Measurements from ENCODE around the gene CDH22.

CDH22 gene

DNA sequence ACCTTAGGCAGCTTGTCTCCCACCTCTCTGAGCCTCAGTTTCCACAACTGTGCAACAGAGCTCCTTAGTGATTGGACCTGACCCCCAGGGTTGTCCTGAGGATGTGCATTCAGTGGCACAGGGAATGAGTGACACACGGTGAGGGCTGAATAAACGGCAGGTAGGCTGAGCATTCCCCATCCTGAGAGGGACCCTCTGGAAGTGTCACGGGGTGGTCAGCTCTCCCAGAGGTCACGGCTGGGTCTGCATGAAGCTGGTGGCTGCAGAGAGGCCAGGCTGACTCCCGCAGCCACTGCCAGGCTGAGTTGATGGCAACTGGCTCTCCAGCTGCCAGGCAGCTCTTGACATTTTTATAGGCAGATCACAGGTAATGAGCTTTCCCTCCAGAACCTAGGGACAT is 147.6 kb downstream of the CDH22 start:
- no peak for DNase-seq

DNA sequence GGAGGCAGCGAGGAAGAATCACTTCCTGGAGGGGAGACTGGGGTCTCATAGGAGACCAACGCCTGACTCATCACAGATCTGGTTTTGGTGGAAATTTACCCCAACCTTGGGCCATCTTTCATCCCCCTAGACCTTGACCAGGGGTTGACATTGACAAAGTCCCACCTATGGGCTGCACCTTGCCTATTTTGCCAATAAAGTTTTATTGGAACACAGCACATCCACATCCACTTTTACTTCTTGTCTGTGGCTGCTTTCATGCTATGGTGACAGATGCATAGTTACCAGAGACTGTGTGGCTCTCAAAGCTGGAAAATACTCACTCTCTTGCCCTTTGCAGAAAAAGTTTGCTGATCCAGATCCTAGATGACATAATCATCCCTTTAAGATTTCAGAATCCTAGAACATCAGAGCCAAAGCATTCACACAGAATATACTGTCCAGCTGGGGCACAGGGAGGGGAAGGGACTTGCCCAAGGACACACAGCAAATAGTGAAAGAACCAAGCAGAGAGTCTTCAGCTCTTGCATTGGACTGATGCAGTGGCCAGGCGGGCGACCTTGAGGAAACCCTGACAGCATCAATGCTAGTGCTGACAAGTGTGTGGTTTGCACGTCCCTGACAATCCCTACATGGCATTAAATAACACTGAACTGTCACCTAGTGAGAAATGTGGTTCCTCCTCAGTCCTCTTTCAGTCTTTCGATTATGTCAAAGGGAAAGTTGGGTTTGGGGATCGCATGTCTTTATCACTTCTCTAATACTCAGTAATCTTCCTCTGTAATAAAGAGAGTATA is 149.0 kb downstream of the CDH22 start:
- DNase-seq = no peak

DNA sequence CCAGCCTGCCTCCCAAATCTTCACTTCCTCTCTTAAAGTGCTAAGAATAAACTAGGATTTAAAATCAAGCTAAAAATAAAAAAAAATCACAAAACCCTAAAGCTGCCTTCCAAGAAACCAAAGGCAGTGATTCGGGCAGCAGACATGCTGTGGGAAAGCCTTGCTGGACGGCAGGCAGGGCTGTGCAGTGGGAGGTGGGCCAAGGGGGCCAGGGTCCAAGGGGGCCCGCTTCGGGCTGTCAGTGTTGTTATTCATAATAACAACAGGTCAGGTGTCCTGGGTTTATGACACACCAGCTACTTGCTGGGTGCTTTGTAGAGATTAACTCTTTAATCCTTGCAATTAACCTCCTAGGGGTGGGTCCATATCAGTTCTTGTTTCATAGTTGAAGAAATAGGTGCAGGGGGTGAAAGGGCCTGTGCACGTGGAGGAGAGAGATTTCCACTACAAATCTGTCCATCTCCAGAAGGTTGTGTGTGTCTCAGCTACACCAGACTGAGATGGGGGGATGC is 149.8 kb downstream of the CDH22 start:
- DNase-seq = no peak

DNA sequence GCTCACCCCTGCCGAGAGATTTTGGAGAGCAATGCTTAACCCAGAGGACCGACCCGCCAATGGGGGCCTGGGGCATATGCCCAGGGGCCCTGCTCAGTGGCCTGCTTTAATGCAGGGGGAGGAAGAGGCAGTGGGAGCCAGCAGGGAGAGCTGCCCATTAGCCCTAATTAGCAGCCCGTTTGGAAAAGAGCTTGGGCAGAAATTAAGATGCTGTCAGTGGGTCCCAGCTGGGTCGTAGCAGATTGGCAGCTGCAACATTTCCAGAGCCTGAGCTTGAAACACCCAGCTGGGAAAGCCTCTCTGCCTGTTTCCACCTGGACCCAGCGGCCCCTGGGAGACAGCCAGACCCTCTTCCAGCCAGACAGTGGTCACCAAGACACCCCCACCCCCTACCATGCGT is 150.7 kb downstream of the CDH22 start:
- DNase-seq = no peak

DNA sequence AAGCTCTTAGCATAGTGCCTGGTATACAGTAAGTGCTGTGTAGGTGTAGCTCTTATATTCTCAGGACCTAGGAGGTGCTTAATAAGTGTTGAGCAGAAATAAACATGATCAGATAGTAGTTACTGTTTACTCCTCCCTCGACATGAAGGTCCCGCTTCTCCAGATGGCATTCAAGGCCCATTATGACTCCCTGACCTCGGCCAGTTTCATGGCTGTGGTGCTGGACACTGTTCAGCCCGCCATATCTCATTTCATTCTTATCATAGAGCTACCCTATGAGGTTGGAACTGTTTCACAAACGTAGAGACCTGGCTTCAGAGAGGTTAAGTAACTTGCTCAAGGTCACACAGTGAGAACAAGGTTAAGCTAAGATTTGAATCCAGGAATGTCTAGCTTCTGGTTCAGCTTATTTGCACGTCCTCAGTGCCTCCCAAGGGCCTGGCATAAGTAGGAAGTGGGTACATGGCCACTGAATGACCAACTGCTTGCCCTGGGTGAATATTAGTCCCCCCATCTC is 151.2 kb downstream of the CDH22 start:
- no peak for DNase-seq

DNA sequence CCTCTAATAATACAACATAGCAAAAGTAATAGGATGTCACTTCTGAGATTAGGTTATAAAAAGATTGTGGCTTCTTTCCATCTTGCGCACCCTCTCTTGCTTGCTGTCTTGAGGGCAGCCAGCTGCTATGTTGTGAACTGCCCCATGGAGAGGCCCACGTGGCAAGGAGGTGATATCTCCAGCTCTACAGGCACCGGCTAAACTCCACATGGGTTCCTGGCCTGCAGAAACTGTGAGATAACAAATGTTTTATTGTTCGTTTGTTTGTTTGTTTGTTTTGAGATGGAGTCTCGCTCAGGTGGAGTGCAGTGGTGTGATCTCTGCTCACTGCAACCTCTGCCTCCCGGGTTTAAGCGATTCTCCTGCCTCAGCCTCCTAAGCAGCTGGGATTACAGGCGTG is 152.2 kb downstream of the CDH22 start:
- no peak for DNase-seq

DNA sequence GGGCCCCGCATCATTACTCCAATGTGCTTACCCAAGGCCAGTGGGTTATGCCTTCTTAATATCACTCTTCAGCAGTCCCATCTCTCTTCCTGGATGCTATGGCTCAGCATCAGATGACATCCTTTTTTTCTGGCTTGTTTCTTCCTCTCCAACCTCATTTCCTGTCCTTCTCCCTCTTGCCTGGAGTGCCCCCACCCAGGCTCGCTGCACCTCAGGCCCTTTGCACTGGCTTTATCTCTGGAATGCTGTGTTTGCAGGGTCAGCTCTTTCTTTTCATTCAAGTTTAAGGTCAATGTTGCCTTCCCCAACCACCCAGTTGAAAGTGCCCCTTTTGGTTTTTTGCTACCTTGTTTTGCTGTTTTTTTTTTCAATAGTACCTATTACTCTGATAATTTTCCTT is 153.5 kb downstream of the CDH22 start:
- no peak for DNase-seq

DNA sequence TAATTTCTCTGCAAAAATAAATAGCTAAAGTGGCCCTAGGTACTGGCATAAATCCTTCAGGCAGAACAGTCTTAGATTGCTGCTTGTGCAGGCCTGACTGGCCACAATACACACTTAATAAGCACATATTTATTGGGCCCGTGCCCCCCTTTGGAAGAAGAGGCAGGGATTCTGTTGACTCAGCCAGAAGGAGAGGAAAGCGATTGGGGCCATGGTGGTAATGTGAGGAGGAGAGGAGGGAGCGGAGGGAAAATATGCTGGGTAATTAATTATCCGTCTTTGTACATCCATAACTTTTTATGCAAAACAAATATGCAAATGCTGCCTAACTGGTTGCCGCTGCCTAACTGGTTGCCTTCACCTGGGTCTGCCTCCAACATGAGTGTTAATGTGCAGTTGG is 154.0 kb downstream of the CDH22 start:
- DNase-seq = no peak

DNA sequence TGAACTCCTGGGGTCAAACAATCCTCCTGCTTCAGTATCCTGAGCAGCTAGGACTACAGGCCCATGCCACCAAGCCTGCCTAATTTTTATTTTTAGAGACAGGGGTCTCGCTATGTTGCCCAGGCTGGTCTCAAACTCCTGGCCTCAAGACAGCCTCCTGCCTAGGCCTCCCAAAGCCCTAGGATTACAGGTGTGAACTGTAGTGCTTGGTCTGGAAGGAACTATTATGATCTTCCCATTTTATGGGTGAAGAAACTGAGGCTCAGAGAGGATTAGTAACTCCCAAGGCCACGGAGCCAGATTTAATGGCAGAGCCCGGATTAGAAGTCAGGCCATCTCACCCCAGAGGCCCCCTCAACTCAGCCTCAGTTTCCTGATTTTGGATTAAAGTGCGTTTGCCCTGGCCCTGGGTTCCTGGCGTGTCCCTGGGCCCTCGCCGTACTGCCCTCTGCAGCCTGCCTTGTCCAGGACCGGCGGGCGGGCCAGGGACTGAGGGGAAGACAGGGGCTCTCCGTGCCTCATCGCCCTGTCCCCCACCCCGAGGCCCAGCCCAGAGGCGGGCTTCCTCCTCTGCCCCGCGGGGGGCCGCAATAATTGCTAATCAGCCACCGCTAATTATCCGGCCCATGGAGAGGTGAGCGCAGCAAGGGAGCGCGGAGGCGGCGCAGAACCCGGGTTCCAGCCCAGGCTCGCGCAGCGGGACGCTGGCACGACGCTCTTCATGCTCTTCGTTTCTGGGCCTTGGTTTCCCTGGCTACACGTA is 155.3 kb downstream of the CDH22 start:
- no peak for DNase-seq

DNA sequence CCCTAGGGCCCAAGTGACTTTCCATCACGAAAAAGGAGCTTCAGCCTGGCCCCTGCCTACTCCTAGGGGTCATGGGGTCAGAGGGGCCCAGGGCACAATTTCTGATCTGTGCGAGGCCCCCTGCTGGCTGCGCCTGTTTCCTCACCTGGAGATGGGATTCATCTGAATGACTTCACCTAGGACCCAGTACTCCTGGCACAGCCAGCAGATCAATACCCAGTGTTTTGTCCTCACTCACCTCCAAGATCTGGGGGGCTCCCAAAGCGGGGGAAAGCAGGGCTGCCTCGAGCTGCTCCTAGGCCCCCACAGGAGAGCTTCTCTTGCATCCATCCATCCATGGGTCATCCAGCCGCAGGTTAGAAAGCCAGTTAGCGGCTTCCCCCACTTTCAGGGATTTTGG is 156.4 kb downstream of the CDH22 start:
- no peak for DNase-seq

DNA sequence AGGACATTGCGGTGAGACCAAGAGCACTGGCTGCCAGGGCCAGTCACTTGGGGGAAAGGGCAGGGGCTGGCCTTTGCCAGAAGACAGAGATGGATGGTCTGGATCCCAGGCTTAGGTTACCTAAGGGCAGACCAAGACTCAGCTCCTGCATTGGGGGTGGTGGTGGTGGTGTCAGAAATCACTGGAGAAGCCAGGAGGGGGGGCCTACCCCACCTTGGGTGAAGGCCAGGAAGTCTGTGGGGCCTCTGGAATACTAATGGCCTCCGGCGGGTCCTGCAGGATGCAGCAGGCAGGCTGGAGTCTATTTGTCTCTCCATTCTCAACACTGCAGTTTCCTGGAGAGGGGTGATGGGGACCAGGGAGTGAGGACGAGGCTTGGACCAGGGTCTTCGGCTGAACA is 157.4 kb downstream of the CDH22 start:
- no peak for DNase-seq

DNA sequence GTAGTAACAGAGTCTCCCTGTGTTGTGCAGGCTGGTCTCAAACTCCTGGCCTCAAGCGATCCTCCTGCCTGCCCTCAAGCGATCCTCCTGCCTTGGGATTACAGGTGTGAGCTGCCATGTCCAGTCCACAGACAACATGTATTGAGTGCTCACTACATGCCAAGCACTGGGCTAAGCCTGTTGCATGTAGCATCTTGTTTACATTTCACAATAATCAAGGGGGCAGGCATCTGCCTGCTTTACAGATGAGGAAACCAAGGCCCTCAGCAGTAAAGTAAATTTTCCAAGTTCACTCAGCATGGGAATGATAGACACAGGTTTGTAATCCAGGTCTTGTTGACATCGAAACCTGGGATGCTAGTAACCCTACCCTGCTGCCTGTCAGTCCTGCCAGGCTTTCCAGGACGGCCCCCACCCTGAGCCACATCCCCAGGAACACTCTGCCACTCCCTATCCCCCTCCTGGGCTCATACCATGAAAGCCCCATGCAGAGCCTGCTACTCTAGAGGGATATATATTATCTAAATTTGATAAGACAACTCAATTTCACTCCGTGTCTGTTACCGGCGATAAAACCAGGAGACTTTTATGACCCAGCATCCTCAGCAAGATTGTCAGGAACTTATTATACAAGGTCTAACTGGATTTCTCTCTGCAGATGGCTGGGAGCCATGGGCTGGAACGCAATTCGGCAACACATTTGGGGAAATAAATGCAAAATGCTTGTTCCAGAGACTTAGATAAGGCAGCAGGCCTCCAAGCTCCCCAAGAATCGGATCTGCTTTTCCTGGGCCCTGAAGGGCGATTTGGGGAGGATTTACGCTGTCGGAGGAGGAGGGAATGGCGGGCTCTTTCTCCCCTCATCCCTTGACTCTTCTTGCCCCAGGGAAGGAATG is 159.7 kb downstream of the CDH22 start:
- DNase-seq = no peak

DNA sequence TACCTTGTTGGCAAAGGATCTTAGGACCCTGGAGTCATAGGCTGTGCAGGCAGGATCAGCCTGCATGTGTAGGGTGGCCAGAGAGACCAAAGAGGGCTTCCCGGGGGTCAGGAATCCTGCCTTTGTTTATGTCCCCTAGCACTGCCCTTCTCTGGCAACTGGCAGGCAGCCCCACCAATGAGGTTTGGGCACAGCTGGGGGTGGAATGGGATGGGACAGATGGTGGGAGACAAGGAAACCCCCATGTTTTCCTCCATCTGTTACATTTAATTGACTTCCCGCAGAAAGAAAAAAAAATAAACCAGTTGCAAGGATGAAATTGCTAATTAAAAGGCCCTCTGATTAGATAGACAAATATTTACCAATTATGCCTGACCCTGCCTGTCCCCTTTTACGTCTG is 162.6 kb downstream of the CDH22 start:
- DNase-seq = no peak

DNA sequence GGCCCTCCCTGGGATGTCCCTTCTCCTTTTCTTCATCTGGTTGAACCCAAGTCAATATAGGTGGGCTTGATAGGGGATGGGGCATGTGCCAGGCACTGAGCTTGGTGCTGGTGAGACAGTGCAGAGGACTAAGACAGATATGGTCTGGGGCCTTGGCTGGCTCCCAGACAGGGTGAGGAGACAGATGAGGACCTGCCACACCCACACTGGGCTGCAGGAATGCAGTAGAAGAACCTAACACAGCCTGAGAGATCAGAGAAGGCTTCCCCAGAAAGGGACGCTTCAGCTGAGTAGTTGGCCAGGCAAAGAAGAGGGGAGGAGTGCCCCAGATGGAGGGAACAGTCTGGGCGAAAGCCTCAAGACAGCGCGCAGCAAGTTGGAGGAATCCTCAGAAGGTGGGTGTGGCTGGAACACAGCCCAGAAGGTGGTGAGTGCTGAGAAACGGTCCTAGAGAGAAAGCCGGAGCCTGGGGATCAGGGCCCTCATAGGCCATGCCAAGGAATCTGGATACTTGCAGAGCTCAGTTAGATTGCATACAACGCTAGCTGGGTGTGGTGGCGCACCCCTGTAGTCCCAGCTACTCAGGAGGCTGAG is 163.8 kb downstream of the CDH22 start:
- DNase-seq = no peak

DNA sequence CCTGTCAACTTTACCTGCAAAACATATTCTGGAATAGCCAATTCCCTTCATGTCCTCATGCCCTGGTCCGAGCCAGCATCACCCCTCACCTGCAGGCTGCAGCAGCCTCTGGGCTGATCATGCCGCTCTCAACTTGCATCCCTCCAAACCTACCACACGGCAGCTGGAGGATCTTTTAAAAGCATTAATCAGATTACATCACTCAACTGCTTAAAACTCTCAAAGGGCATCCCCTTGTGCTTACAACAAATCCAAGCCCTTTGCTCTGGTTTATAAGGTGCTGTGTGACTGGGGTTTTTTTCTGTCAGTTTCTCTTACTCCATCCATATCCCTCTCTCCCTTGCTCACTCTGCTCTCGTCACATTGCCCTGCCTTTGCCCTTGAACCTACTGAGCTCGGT is 166.2 kb downstream of the CDH22 start:
- DNase-seq = no peak

DNA sequence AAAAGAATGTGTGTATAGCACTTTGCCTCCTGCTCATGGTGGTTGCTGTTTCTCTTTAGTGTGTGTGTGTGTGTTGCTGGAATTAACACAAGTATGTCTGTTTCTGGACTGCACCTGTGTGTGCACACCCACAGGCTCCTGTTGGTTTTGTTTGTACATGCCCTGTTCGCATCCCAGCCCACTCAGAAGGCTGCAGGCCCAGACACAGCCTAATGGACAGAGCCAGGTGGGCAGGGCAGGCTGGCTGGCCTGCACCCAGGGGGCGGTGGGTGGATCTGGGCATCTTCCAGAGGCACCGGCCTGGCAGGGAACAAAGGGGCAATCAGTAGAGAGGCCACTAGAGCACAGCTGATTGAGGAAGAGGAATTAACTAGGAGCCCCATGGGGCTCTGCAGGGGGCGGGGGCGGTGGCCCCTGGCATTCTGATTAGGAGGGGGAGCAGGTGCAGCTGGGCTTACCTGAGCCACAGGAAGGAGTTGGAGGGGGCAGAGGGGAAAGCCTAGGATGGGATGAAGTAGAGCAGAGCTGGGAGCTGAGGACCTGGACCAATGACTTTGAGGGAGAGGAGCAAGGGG is 168.3 kb downstream of the CDH22 start:
- no peak for DNase-seq

DNA sequence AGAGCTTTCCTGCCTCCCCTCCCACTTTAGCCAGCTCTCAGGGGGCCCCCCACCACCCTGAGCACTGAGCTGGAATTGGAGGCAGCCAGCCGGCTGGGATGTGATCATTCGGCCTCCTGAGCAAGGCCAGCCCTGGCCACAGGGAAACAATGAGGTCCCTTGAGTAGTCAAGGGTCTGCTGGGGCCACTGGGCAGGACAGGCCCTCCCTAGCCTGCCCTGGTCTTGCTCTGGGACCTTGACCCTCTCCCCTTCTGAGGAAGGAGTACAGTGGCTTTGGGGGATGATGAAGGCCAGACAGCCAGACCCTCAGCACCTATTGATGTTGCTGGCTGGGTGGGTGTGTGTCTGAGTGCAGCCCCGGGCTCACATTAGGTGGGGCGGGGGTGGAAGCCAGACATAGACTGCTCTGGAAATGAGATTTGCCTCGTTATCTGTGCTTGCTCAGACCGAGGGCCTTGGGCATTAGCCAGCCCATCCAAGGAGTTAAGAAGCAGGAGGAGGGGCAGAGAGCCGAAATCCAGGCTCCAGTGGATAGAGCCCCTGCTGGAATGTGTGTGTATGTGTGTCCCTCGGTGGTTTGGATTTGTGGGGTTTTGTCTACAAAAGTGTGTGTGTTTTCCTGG is 168.9 kb downstream of the CDH22 start:
- no peak for DNase-seq

DNA sequence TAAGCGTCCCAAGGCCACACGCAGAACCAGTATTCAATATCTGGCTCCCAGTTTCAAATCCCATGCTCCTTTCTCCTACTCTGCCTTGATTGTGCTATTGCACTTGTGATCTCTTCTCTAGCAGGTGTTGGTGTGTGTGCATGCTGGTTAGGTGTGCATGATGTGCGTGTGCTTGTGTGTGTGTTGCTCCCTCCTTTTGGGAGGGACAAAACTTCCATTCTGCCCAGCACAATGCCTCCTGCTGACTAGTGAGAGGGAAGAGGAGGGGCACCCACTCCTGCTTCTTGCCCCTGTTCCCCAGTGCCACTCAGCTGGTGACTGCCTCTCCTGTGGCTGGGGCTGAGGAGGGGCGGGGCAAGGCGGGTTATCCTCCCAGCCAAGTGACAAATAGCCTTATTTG is 170.5 kb downstream of the CDH22 start:
- no peak for DNase-seq

DNA sequence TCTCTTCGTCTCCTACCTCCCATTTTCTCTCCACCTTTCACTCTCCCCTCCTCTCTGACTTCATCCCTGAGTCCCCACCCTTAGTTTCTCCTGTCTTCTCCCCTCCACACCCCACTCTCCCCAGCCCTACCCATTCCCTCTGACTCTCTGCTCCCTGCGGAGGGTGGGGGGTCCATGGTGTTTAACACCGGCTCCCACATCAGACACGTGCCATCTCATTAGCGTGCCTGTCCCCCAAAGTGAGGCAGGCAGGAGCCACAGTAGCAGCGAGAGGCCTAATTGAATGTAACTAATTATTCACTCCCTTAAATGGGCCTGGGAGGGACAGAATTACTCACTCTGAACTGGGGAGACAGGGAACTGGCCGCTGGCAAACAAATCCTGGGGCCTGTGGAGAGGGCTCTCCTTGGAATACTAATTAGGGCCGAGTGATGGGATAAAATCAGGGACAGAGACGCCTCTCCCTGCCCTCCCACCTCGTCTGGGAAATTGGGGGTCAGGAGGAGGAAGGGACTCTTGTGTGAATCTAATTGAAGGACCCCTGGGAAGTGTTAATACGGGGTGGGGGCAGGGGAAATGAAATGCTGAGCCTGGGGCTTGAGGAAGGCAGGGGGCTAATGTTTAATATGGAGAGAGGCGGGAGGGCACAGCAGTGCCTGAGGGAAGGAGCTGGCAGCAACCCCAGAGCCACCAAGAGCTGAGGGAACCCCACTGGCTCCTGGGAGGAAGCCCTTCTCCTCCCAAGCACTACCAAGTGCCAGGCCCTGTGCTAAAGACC is 172.3 kb downstream of the CDH22 start:
- no peak for DNase-seq

DNA sequence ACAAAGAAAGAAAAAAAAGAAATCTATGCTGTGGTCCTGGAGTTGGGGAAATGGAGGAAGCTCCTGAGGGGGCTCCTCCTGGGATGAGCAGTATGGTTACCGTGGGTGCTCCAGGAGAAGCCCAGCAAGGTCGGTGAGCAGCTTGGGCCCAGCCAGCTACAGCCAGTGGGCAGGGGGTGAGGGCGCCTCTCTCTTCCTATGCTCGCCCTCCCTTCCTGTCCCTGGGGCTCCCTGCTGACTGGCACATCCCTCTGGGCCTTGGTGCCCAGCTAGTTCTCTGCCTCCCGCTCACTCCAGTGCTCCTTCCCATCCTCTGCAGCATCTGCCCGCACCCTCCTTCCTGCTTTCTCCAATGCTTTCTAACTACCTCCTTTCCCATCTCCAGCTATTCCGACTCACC is 173.6 kb downstream of the CDH22 start:
- DNase-seq = no peak
